Kidney epithelial cell (primary cell): ENCODE results near the gene STRADB. TPM values are rescaled to one million over a fixed set of nuclear protein-coding genes. Genes with fewer than 3 reads are reported as not detected.
A peak's percentile ranks its signal among the peaks of the same experiment; 100 is the strongest.

Source experiments
- DNase-seq: peaks from one replicate; pipeline ENCODE4 v3.0.0-alpha.2; 2010; ENCODE audit warnings: low read depth
- H3K27me3 ChIP-seq: 2 replicates; pipeline ENCODE4 v1.6.0; 2011; ENCODE audit warnings: low read length; ENCODE audit not compliant: control insufficient read depth, insufficient read depth
- H3K36me3 ChIP-seq: 2 replicates; pipeline ENCODE4 v1.5.1; 2011; ENCODE audit warnings: low read length; ENCODE audit not compliant: control insufficient read depth, insufficient read depth
- H3K4me3 ChIP-seq: 2 replicates; pipeline ENCODE4 v1.5.1; 2011; ENCODE audit warnings: low read depth, mild to moderate bottlenecking, control low read depth, low read length
- total RNA-seq: library from RNA; depleted of rRNA; stranded (reverse); fragments of >200 nt; gene quantifications from 2 replicates; pipeline ENCODE4 v1.2.3, GENCODE V29; 2015
- TF ChIP-seq, protein P1 (sequence below): IDR thresholded peaks from 2 replicates; pipeline ENCODE4 v1.5.1; 2011; ENCODE audit warnings: mild to moderate bottlenecking, moderate library complexity, low read length, control low read depth, inconsistent platforms; ENCODE audit not compliant: insufficient read depth, poor library complexity, severe bottlenecking

STRADB gene
- total RNA-seq, 1 donor from 2014 or later, result 38.3 TPM

DNA sequence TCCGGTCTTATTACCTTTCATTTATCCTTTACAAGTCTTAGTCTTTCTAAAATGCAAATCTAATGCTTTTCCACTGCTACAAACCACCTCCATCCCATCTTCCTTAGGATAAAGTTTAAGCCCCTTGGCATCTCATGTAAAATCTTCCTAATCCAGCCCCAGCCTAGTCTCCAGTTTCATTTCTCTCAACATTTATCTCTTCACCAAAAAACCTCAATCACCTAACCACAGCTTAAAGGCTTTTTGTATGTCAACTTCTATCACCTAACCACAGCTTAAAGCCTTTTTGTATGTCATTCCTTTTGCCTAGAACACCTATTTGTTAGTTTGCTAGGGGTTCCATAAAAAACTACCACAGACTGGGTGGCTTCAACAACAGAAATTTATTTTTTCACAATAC is 4.5 kb upstream of the STRADB start:
- Histone ChIP-seq H3K4me3 (no peak overlapping the region), H3K36me3 (no peaks in the 10 kb centered on the region), H3K27me3 (no peaks in the 10 kb centered on the region)
- TF ChIP-seq, protein P1, sequence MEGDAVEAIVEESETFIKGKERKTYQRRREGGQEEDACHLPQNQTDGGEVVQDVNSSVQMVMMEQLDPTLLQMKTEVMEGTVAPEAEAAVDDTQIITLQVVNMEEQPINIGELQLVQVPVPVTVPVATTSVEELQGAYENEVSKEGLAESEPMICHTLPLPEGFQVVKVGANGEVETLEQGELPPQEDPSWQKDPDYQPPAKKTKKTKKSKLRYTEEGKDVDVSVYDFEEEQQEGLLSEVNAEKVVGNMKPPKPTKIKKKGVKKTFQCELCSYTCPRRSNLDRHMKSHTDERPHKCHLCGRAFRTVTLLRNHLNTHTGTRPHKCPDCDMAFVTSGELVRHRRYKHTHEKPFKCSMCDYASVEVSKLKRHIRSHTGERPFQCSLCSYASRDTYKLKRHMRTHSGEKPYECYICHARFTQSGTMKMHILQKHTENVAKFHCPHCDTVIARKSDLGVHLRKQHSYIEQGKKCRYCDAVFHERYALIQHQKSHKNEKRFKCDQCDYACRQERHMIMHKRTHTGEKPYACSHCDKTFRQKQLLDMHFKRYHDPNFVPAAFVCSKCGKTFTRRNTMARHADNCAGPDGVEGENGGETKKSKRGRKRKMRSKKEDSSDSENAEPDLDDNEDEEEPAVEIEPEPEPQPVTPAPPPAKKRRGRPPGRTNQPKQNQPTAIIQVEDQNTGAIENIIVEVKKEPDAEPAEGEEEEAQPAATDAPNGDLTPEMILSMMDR, result no peak
- no peak for DNase-seq

DNA sequence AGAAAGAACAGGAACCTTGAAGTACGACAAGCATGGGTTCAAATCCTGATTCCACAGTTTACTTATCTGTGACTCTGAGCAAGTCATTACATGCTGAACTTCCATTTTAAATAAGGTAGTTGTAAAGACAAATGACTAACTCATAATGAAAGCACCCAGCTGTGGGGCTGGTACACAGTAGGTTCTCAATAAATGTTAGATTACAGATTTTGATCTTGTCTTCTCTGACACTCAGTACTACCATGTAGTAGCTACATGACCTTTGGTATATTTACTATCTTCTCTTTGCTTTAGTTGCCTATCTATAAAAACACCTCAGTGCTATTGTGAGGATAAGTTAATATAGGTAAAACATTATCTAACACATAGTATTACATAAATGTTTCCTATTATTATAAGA is 3.5 kb upstream of the STRADB start:
- no peaks in the 10 kb centered on the region for H3K36me3 ChIP-seq
- no peaks in the 10 kb centered on the region for H3K27me3 ChIP-seq
- no peak for DNase-seq
- TF ChIP-seq, protein P1, result no peak
- H3K4me3 ChIP-seq, result no peak overlapping the region

DNA sequence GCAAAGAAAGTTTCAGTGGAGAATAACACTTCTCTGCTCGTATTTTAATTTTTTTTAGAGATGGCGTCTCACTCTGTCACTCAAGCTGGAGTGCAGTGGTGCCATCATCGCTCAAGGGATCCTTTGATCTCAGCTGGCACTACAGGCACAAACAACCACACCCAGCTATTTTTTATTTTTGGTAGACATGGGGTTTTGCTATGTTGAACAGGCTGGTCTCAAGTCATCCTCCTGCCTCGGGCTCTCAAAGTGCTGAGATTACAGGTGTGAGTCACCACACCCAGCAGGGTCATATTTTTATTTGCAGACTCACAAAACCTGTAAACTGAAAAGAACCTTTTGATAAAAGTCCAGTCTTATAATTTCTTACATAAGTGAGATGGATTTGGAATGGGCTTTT is 2.8 kb upstream of the STRADB start:
- Histone ChIP-seq H3K4me3 (no peak overlapping the region), H3K27me3 (no peaks in the 10 kb centered on the region), H3K36me3 (no peaks in the 10 kb centered on the region)
- TF ChIP-seq, protein P1, result no peak
- no peak for DNase-seq

DNA sequence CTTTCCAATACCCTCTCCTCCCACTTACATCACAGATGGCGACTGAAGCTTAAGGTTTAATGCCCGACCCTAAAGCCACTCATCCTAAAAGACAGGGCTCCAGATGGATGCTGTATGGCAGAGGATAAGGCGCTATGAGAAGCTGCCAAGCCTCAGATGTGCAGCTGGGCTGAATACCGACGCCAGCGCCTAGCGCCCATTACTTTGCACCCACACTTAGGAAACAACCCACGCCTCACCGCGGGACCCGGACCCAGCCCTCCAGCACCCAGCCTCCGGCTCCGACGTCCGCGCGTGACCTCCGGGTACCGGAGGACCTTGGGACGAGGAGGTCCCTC is 617 bp upstream of the STRADB start:
- Histone ChIP-seq H3K27me3 (no peaks in the 10 kb centered on the region), H3K4me3 (peak overlapping the region; percentile 97), H3K36me3 (no peaks in the 10 kb centered on the region)
- no peak for DNase-seq
- TF ChIP-seq, protein P1, result no peak

DNA sequence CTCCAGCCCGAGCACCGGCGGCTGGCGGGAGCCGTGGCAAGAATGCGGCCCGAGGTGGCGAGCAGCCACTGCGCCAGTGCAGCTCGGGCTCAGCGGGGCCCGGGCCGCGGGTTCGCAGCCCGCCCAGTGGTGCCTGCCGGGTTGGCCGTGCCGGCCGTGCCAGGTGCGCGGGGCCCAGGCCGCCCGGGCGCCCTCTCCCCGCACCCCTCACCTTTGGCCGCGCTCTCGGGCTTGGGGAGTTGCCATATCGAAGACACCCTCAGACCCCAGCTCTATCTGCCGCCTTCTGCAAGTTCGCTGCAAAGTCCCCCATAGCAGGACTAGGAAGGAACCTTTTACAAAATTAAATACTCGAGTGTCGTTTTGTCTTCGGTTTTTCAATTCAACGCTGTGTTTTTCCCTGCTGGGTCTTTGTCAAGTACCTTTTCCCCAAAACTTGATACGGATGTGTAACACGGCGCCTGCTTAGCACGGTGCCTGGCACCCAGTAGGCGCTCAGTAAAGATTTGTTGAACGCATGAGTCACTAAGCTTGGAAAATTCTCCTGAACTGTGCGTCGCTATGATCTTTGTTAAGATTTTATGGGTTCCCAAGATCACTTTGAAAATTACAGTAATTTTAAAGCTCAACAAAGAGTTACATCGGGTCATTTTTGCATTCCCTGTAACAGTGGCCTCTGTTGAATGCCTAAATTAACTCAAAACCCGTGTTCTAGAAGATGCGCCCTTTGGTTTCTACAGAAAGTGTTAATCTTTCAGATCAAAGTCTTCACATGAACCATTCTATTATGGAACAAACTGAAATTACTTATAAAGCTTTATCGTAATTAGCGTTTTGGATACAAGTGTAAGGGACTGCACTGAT is 750 bp downstream of the STRADB start:
- H3K27me3 ChIP-seq, result no peaks in the 10 kb centered on the region
- no peaks in the 10 kb centered on the region for H3K36me3 ChIP-seq
- DNase-seq, result no peak
- peak overlapping the region; percentile 97 for H3K4me3 ChIP-seq
- TF ChIP-seq, protein P1, result no peak

DNA sequence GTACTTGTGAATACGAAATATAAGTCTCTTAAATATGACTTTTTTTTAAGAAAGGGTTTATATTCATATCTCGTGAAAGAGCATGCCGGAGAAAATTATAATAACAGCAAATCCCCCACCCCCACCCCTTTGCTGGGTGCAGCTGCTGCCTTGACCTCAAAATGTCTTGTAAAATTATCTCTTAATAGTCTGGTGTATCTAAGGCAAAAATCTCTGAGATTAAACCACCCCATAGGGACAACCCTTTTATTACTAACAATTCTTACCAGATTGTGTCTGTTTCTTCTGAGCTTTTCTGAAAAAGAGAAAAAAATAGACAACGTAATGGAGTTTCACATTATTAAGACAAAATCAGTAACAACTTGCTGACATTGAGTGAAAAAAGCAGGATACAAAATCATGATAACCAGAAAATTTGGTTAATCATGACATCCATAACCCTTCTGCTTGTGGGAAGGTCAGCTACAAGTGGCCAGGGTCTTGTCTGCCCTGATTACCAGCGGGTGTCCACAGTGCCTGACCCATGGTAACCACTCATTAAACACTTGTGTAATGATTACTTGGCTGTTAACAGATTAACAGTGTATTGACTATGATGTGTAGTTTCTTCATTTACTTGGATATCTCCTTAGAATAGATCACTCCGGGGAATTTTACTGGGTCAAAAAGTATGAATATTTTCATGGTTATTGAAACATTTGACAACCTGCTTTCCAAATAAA is 1.5 kb downstream of the STRADB start:
- H3K4me3 ChIP-seq, result no peak overlapping the region
- DNase-seq, result no peak
- TF ChIP-seq, protein P1, result no peak

More for the DNA sequence above, 1.5 kb downstream of the STRADB start:
- Histone ChIP-seq H3K27me3 (no peaks in the 10 kb centered on the region), H3K36me3 (no peaks in the 10 kb centered on the region)
